GM12875 (cell line): ENCODE measurements around the gene SERPINB1.
"Not testable (repeated sequence)": the region's sequence is repeated elsewhere in the genome, so short reads cannot be mapped to it uniquely, and the experiment has no call there.

ENCODE experiments used
- H3K4me3 ChIP-seq: one replicate; pipeline ENCODE4 v1.5.1; 2011; ENCODE audit warnings: low read depth, low read length, control low read depth
- CTCF ChIP-seq: IDR thresholded peaks from 2 replicates; pipeline ENCODE4 v1.5.1; 2011; ENCODE audit warnings: low read depth, mild to moderate bottlenecking, control low read depth, inconsistent platforms, low read length, moderate library complexity, borderline replicate concordance; ENCODE audit not compliant: insufficient read depth

SERPINB1 gene

GRCh38 chr6:2841264-2842138 lies at the start of gene SERPINB1:
SERPINB1 (minus strand) TSS chr6:2841863; CDS start chr6:2840586, 1,277 bp downstream.
- H3K4me3 ChIP-seq: no peak within 1 kb of the TSS
- TF ChIP-seq CTCF: no peak

DNA sequence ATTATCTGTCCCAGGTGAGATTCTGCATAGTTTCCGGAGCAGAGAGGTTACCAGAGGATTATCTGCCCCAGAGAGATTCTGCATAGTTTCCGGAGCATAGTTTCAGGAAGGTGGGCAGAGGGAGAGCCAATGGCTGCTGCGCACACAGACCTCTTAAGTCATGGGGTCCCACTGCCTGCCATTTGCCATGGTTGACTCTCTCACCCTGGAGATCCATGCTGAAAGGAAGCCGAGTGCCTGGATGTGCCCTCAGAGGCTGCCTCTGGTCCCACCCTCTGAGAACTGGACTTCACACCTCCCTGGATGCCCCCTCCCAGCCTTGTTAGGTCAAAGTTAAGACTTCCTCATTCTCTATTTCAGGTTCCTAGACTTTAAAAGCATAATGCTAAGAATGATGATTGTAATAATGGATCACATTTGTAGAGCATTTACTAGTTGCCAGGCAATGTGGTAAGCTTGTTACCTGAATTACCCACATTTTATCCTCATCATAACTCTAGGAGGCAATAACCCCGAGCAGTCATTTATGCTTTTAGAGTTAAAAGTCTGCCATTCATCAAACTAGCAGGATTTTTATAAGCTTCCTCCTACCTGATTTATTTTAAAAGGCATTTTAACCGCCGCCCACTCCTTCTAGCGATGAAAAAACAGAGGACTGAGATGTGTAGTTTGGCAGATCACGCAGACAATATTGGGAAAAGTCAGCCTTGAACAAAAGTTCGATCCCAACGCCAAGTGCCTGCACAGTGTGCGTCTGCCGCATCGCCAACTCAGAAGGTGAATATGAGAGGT lies 49.5 kb upstream of the SERPINB1 start:
- no peak overlapping the region for H3K4me3 ChIP-seq

DNA sequence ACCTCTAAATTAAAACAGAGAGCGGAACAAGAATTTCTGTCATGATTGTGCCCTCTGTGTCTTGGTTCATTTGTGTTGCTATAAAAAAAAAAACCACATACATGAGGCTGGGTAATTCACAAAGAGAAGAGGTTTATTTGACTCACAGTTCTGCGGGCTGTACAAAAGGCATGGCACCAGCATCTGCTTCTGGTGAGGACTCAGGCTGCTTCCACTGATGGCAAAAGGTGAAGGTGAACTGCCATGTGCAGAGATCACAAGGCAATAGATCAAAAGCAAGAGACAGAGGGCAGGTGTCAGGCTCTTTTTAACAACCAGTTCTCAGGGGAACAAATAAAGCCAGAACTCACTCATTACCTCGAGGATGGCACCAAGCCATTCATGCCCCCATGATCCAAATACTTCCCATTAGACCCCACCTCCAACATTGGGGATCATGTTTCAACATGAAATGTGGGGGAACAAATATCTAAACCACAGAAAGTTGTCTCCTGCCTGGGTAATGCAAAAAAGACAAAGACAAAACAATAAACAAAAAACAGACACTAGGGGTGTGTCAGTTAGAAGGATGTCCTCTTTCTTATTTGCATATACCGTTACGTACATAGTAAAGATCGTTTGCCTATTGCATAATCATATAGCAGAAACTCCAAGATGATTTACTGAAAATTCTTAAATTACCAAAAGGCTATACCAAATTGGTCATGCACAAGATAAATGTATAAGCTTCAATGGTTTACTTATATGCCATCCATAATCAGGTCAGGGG lies 44.5 kb upstream of the SERPINB1 start:
- TF ChIP-seq CTCF: no peak
- H3K4me3 ChIP-seq: no peak overlapping the region

More for the DNA sequence above, 49.5 kb upstream of the SERPINB1 start:
- TF ChIP-seq CTCF: no peak

GRCh38 chr6:2884804-2885203 lies 43.1 kb upstream of the SERPINB1 start:
- TF ChIP-seq CTCF: no peak
- no peak overlapping the region for H3K4me3 ChIP-seq

GRCh38 chr6:2883673-2884072 lies 42.0 kb upstream of the SERPINB1 start:
- H3K4me3 ChIP-seq: no peak overlapping the region
- no peak for TF ChIP-seq CTCF

DNA sequence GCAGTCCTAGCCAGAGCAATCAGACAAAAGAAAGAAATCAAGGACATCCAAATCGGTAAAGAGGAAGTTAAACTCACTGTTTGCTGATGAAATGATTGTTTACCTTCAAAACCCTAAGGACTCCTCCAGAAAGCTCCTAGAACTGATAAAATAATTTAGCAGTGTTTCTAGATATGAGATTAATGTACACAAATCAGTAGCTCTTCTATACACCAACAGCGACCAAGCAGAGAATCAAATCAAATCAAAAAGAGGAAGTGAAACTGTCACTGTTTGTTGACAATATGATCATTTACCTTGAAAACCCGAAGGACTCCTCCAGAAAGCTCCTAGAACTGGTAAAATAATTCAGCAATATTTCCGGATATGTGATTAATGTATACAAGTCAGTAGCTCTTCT lies 39.8 kb upstream of the SERPINB1 start:
- no peak overlapping the region for H3K4me3 ChIP-seq
- TF ChIP-seq CTCF: no peak

DNA sequence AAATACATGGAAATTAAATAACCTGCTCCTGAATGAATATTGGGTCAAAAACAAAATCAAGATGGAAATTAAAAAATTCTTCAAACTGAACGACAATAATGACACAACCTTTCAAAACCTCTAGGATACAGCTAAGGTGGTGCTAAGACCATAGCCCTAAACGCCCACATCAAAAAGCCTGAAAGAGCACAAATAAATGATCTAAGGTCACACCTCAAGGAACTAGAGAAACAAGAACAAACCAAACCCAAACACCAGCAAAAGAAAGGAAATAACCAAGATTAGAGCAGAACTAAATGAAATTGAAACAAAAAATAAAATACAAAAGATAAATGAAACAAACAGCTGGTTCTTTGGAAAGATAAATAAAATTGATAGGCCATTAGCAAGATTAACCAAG lies 38.5 kb upstream of the SERPINB1 start:
- H3K4me3 ChIP-seq: not testable (repeated sequence)
